IMR-90 (cell line): ENCODE results near the gene ABI3BP.

ENCODE experiments used
- BHLHE40 ChIP-seq: fragments of 150-350 bp; IDR thresholded peaks from 2 replicates; pipeline ENCODE4 v1.6.1; 2016; ENCODE audit warnings: mild to moderate bottlenecking, low read depth, low read length
- CEBPB ChIP-seq: IDR thresholded peaks from 2 replicates; pipeline ENCODE4 v1.6.1; 2012; ENCODE audit warnings: low read depth, low read length, improper control_type of control experiment
- MXI1 ChIP-seq: IDR thresholded peaks from 2 replicates; pipeline ENCODE4 v1.6.1; 2012; ENCODE audit warnings: low read depth, mild to moderate bottlenecking, low read length, moderate library complexity, borderline replicate concordance
- POLR2A ChIP-seq: IDR thresholded peaks from 2 replicates; pipeline ENCODE4 v1.6.1; 2012; ENCODE audit warnings: mild to moderate bottlenecking, low read depth, low read length
- RCOR1 ChIP-seq: IDR thresholded peaks from 2 replicates; pipeline ENCODE4 v1.6.1; 2012; ENCODE audit warnings: mild to moderate bottlenecking, low read length, improper control_type of control experiment; ENCODE audit not compliant: insufficient replicate concordance
- RFX5 ChIP-seq: IDR thresholded peaks from 2 replicates; pipeline ENCODE4 v1.8.0; 2012; ENCODE audit warnings: low read depth, mild to moderate bottlenecking, low read length, moderate library complexity
- SMC3 ChIP-seq: fragments of 150-350 bp; IDR thresholded peaks from 2 replicates; pipeline ENCODE4 v1.6.1; 2016; ENCODE audit warnings: low read depth, mild to moderate bottlenecking, antibody characterized with exemption, low read length, moderate library complexity
- TF ChIP-seq, protein P1 (sequence below): conservative IDR thresholded peaks from 2 replicates; pipeline ENCODE4 v1.5.1; 2012; ENCODE audit warnings: mild to moderate bottlenecking, low read depth, low read length, improper control_type of control experiment

DNA sequence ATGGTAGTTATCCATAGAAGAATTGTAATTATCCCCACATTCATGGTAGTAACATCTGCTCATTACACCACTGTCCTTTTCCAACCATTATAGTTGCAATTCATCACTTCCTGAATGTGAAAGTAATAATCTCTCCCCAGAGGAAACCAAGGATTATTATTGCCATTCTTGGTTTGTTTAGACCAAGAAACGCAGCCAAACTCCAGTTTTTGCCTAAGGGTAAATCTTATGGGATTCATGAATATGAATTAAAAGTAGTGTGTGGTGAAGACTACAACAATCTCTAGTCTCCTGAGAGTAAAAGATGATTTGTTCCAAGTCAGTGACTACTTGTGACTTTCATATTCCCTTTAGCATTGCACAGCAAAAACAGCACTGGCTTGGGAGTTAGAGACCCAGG, 45.7 kb upstream of the ABI3BP start:
- TF ChIP-seq, protein P1, sequence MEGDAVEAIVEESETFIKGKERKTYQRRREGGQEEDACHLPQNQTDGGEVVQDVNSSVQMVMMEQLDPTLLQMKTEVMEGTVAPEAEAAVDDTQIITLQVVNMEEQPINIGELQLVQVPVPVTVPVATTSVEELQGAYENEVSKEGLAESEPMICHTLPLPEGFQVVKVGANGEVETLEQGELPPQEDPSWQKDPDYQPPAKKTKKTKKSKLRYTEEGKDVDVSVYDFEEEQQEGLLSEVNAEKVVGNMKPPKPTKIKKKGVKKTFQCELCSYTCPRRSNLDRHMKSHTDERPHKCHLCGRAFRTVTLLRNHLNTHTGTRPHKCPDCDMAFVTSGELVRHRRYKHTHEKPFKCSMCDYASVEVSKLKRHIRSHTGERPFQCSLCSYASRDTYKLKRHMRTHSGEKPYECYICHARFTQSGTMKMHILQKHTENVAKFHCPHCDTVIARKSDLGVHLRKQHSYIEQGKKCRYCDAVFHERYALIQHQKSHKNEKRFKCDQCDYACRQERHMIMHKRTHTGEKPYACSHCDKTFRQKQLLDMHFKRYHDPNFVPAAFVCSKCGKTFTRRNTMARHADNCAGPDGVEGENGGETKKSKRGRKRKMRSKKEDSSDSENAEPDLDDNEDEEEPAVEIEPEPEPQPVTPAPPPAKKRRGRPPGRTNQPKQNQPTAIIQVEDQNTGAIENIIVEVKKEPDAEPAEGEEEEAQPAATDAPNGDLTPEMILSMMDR: no peak
- no peak for TF ChIP-seq POLR2A
- TF ChIP-seq CEBPB: no peak
- no peak for TF ChIP-seq RFX5
- TF ChIP-seq SMC3: no peak
- no peak for TF ChIP-seq BHLHE40
- no peak for TF ChIP-seq MXI1
- no peak for TF ChIP-seq RCOR1
